Prostate gland (tissue), 2 donors: Measurements from ENCODE around the gene TNS3. TPM values are rescaled to one million over a fixed set of nuclear protein-coding genes. Genes with fewer than 3 reads are reported as not detected.
A peak's percentile ranks its signal among the peaks of the same experiment; 100 is the strongest.

Experiments
- DNase-seq: peaks from one replicate; pipeline ENCODE4 v3.0.0-alpha.2; 2019; ENCODE audit warnings: low spot score
- H3K27ac ChIP-seq, 2 donors: fragments of 200-600 bp; sonication (generic); 2 replicates each; pipeline ENCODE4 v1.5.1; 2017 to 2019
- H3K27me3 ChIP-seq: fragments of 200-600 bp; sonication (generic); replicated peaks from 2 replicates; pipeline ENCODE4 v1.5.1; 2019; ENCODE audit not compliant: insufficient read depth
- H3K36me3 ChIP-seq, 2 donors: fragments of 200-600 bp; sonication (generic); 1 replicate in 1 of 2; 2 replicates in 1 of 2; pipeline versions ENCODE4 v1.5.1 to v1.8.1; 2017 to 2019
- H3K4me1 ChIP-seq: fragments of 200-600 bp; sonication (generic); replicated peaks from 2 replicates; pipeline ENCODE4 v1.5.1; 2019
- H3K4me3 ChIP-seq, 2 donors: fragments of 200-600 bp; sonication (generic); 2 replicates each; pipeline ENCODE4 v1.5.1; 2017 to 2019
- H3K9me3 ChIP-seq: fragments of 200-600 bp; sonication (generic); 2 replicates; pipeline ENCODE4 v1.5.1; 2017
- POLR2A ChIP-seq: fragments of 450-650 bp; IDR thresholded peaks from one replicate; pipeline ENCODE4 v1.6.1; 2016; ENCODE audit warnings: antibody characterized with exemption, mild to moderate bottlenecking
- POLR2AphosphoS5 ChIP-seq: sonication (generic); formaldehyde crosslinking; IDR thresholded peaks from one replicate; pipeline ENCODE4 v1.6.1; 2017; ENCODE audit warnings: antibody characterized with exemption
- WGBS: methylation state at CpG from one replicate; pipeline ENCODE4 v1.1.5; 2018; 5-methylcytosine and 5-hydroxymethylcytosine counted together
- intact Hi-C: fragments of 100-400 bp; cut with DNase I; formaldehyde crosslinking; loops from one replicate; pipeline ENCODE4 v1.14.2; 2022
- total RNA-seq, 2 donors: library from RNA; depleted of rRNA; stranded (reverse); fragments of >200 nt; gene quantifications; one replicate each; pipeline ENCODE4 v1.1.0, GENCODE V29; 2016
- TF ChIP-seq, protein P1 (sequence below), 4 experiments: fragments of 200-600 bp in 2 of 4; fragments of 450-650 bp in 2 of 4; sonication (generic) in 2 of 4; IDR thresholded peaks; 1 replicate in 3 of 4; 2 replicates in 1 of 4; pipeline ENCODE4 v1.5.1; 2016 to 2019; ENCODE audit warnings: antibody characterized with exemption in 4 of 4, mild to moderate bottlenecking in 2 of 4, moderate library complexity in 2 of 4

Gene TNS3
- total RNA-seq, 2 donors from 2014 or later = 19.5 to 95.8 TPM

DNA sequence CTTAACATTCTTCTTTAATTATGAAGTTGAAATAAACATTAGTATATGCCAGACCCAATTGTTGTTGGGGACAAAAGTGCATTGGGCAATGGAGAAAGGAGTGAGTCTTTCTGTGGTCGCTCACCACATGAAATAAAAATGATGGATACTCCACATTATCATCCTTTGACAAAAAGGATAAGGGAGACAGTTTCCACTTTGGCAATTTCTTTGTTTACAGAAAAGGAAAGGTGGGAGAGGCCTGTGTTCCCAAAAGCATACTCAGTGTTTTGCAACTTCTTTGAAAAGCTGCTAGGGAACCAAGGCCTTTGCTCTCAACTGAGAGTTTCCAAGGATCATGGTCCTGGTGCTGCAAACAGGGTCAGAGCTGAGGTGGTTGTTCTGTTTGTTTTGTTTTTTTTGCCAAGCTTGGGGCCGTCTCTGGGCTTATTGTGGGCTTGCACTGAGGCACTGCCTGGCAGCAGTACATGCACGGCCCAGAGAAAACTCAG lies 341.9 kb downstream of the TNS3 start:
- no peak for DNase-seq
- H3K36me3 ChIP-seq = no peaks in the 10 kb centered on the region
- no peak overlapping the region for H3K4me3 ChIP-seq
- no peaks in the 10 kb centered on the region for H3K4me1 ChIP-seq
- 61% methylated on average over 3 of the region's 3 CpGs for WGBS
- no peaks in the 10 kb centered on the region for H3K27me3 ChIP-seq
- intact Hi-C loops = no loop called here
- no peak for TF ChIP-seq POLR2AphosphoS5
- no peaks in the 10 kb centered on the region for H3K9me3 ChIP-seq
- H3K27ac ChIP-seq = no peak overlapping the region

DNA sequence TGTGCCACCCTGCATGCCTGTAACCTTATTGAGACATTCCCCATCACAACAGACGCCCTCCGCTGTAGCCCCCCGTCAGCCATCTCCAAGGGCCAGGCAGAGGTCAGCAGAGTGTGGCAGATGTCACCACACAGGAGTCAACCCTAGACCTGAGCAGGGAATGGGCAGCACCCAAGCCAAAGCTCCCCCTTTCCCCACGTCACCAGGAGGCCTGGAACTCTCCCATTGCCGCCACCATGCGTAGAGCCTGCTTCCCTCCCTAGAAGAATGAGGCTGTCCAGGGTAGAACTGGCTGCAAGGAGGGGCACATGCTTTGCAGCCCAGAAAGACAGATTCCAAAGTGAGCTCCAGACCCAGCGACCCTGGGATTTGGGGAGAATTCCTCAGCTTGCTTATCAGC lies 342.9 kb downstream of the TNS3 start:
- no peak overlapping the region for H3K27ac ChIP-seq
- intact Hi-C loops = no loop called here
- H3K27me3 ChIP-seq = no peaks in the 10 kb centered on the region
- TF ChIP-seq, protein P1, sequence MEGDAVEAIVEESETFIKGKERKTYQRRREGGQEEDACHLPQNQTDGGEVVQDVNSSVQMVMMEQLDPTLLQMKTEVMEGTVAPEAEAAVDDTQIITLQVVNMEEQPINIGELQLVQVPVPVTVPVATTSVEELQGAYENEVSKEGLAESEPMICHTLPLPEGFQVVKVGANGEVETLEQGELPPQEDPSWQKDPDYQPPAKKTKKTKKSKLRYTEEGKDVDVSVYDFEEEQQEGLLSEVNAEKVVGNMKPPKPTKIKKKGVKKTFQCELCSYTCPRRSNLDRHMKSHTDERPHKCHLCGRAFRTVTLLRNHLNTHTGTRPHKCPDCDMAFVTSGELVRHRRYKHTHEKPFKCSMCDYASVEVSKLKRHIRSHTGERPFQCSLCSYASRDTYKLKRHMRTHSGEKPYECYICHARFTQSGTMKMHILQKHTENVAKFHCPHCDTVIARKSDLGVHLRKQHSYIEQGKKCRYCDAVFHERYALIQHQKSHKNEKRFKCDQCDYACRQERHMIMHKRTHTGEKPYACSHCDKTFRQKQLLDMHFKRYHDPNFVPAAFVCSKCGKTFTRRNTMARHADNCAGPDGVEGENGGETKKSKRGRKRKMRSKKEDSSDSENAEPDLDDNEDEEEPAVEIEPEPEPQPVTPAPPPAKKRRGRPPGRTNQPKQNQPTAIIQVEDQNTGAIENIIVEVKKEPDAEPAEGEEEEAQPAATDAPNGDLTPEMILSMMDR (IDR thresholded peaks at IDR 0.05) = no peak
- TF ChIP-seq POLR2AphosphoS5 (no peak), POLR2A (no peak)
- no peak overlapping the region for H3K4me3 ChIP-seq
- WGBS = 83% methylated on average over 6 of the region's 7 CpGs
- DNase-seq = no peak
- H3K36me3 ChIP-seq = no peaks in the 10 kb centered on the region
- H3K4me1 ChIP-seq = no peaks in the 10 kb centered on the region
- H3K9me3 ChIP-seq = no peaks in the 10 kb centered on the region

DNA sequence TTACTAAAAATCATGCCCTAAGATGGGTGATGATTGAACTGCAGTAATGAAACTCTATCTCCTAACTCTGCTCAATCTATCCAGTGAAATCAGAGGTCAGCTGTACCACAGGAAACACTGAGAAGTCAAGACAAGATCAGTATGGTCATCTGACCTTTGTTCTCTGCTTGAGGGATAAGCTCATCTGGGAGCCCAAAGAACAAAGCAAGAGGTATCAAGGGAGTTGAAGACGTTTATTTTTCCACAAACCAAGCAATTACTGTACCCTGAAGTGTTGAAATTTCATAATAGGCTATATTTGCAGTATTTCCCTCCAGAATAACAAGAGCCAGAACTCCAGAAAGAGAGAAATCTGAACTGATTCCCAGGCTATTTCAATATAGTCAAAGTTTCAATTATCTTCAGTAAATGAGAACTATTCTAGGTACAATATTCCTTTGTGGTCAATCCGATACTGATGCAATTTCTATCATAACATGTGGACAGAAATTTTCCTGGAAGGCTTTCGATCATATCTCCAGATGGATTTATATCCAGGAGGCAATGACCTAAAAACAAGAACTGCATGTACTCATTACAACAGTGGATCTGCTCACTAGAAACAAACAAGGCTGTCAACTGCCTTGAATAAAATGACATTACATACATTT lies 345.3 kb downstream of the TNS3 start:
- TF ChIP-seq, protein P1 (IDR thresholded peaks at IDR 0.05) = no peak
- TF ChIP-seq POLR2AphosphoS5 = no peak
- no peak for TF ChIP-seq POLR2A
- H3K27ac ChIP-seq = no peak overlapping the region

DNA sequence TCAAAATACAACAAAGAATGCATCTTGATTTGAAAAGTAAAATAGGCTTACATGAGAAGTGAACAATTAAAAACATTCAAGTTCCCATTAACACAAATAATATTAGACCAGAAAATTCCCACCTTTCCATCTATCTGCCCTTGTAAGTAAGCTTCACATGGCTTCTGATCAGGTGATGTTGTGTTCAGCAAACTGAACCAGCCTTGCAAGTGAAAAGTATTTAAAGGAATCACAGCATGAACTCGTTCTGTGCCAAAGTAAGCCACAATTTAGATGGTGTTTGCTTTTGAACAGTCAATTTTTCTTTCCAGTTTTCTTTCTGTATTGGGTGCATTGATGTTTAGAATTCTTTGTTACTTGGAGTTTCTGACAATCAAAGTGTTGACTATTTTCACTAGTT lies 347.9 kb downstream of the TNS3 start:
- Histone ChIP-seq H3K27me3 (no peaks in the 10 kb centered on the region), H3K27ac (no peak overlapping the region), H3K4me1 (no peaks in the 10 kb centered on the region), H3K9me3 (no peaks in the 10 kb centered on the region), H3K36me3 (no peaks in the 10 kb centered on the region), H3K4me3 (no peak overlapping the region)
- 28% methylated on average over 1 of the region's 1 CpG for whole genome bisulfite sequencing
- DNase-seq = no peak
- TF ChIP-seq POLR2AphosphoS5 (peak; percentile 68), POLR2A (no peak)
- TF ChIP-seq, protein P1 (IDR thresholded peaks at IDR 0.05) = no peak
- intact Hi-C loops = no loop called here

More for the DNA sequence above, 345.3 kb downstream of the TNS3 start:
- 62% methylated on average over 3 of the region's 3 CpGs for WGBS
- H3K36me3 ChIP-seq = no peaks in the 10 kb centered on the region
- no peaks in the 10 kb centered on the region for H3K9me3 ChIP-seq
- no peaks in the 10 kb centered on the region for H3K27me3 ChIP-seq
- no peak for DNase-seq
- no peaks in the 10 kb centered on the region for H3K4me1 ChIP-seq
- H3K4me3 ChIP-seq = no peak overlapping the region
- intact Hi-C loops = no loop called here

DNA sequence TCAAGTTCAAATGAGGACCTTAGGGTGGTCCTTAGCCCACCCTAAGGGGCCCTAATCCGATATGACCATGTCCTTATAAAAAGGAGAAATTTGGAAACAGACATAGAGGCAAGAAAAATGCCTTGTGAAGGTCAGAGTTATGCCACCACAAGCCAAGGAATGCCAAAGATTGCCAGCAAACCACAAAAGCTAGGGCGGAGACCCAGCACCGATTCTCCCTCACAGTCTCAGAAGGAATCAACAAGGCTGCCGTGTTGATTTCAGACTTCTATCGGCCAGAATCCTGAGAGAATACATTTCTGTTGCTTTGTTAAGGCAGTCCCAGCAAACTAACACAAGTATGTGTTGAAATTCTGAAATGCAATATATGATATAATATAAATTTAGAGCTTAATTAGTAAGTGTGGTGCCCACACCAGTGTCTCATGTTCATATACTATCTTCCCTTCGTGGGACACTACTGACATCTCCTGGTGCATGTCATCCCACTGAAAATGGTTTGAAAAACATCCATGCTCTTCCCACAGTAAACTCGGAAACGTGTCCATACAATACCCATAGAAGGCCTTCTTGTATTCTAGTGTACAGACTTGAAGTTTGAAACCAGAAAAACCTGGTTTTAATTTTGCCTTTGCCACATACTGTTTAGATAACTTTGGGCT lies 349.0 kb downstream of the TNS3 start:
- Histone ChIP-seq H3K27ac (no peak overlapping the region), H3K27me3 (no peaks in the 10 kb centered on the region), H3K36me3 (no peaks in the 10 kb centered on the region), H3K4me1 (no peaks in the 10 kb centered on the region), H3K9me3 (no peaks in the 10 kb centered on the region), H3K4me3 (no peak overlapping the region)
- intact Hi-C loops = no loop called here
- 78% methylated on average over 8 of the region's 8 CpGs for WGBS
- no peak for DNase-seq
- TF ChIP-seq POLR2AphosphoS5 (no peak), POLR2A (no peak)
- TF ChIP-seq, protein P1 (IDR thresholded peaks at IDR 0.05) = no peak
